OCI-LY1 (cell line): Measurements from ENCODE around the gene SSBP3.

Experiments
- H2AFZ ChIP-seq: fragments of 200-600 bp; sonication (generic), shearing (Covaris generic); 2 replicates; pipeline ENCODE4 v1.6.0; 2014; ENCODE audit warnings: antibody characterized with exemption, mild to moderate bottlenecking, low read length
- H3F3A ChIP-seq: fragments of 200-600 bp; sonication (generic), shearing (Covaris generic); 2 replicates; pipeline ENCODE4 v1.6.0; 2014; ENCODE audit warnings: mild to moderate bottlenecking, antibody characterized with exemption, low read length, moderate library complexity; ENCODE audit not compliant: insufficient read depth
- H3K27ac ChIP-seq: fragments of 200-600 bp; sonication (generic); 2 replicates; pipeline ENCODE4 v1.5.1; 2014; ENCODE audit warnings: low read length, mixed run types, mild to moderate bottlenecking, low read depth; ENCODE audit not compliant: poor library complexity, severe bottlenecking
- H3K27me3 ChIP-seq: fragments of 200-600 bp; sonication (generic); 2 replicates; pipeline ENCODE4 v1.6.0; 2014; ENCODE audit warnings: antibody characterized with exemption, mild to moderate bottlenecking, low read length, moderate library complexity; ENCODE audit not compliant: insufficient read depth
- H3K36me3 ChIP-seq: fragments of 200-600 bp; sonication (generic); 2 replicates; pipeline ENCODE4 v1.6.1; 2014; ENCODE audit warnings: mild to moderate bottlenecking, antibody characterized with exemption, low read length, moderate library complexity, mixed read lengths; ENCODE audit not compliant: insufficient read depth
- H3K4me1 ChIP-seq: fragments of 200-600 bp; sonication (generic); 2 replicates; pipeline ENCODE4 v1.5.1; 2014; ENCODE audit warnings: mild to moderate bottlenecking, low read length, moderate library complexity; ENCODE audit not compliant: insufficient read depth, severe bottlenecking
- H3K4me2 ChIP-seq: fragments of 200-600 bp; sonication (generic), shearing (Covaris generic); 2 replicates; pipeline ENCODE4 v1.6.1; 2014; ENCODE audit warnings: low read length
- H3K4me3 ChIP-seq: fragments of 200-600 bp; sonication (generic); 2 replicates; pipeline ENCODE4 v1.5.1; 2014; ENCODE audit warnings: low read length, low read depth, mild to moderate bottlenecking, mixed read lengths; ENCODE audit not compliant: poor library complexity, severe bottlenecking
- H3K79me2 ChIP-seq: fragments of 200-600 bp; shearing (Covaris generic); 2 replicates; pipeline ENCODE4 v1.6.1; 2016; ENCODE audit warnings: mixed run types, low read length, mixed read lengths; ENCODE audit not compliant: insufficient read depth
- H3K9ac ChIP-seq: fragments of 200-600 bp; sonication (generic), shearing (Covaris generic); 2 replicates; pipeline ENCODE4 v1.6.1; 2014; ENCODE audit warnings: mild to moderate bottlenecking, low read length, mixed read lengths
- H3K9me2 ChIP-seq: fragments of 200-600 bp; sonication (generic), shearing (Covaris generic); 2 replicates; pipeline ENCODE4 v1.6.1; 2014; ENCODE audit warnings: low read depth, mild to moderate bottlenecking, low read length, mixed read lengths
- H3K9me3 ChIP-seq: fragments of 200-600 bp; shearing (Covaris generic); 2 replicates; pipeline ENCODE4 v1.6.1; 2014; ENCODE audit warnings: low read length, mixed read lengths
- H4K20me1 ChIP-seq: fragments of 200-600 bp; sonication (generic), shearing (Covaris generic); 2 replicates; pipeline ENCODE4 v1.6.0; 2016; ENCODE audit warnings: mild to moderate bottlenecking, low read length; ENCODE audit not compliant: insufficient read depth
- EZH2 ChIP-seq: fragments of 200-600 bp; sonication (generic), shearing (Covaris generic); IDR thresholded peaks from 2 replicates; pipeline ENCODE4 v1.8.0; 2017; ENCODE audit warnings: borderline replicate concordance, mixed run types, mild to moderate bottlenecking, antibody characterized with exemption, low read length, moderate library complexity, mixed read lengths
- TF ChIP-seq, protein P1 (sequence below): fragments of 200-600 bp; sonication (generic), shearing (Covaris generic); IDR thresholded peaks from 2 replicates; pipeline ENCODE4 v1.5.1; 2017; ENCODE audit warnings: mild to moderate bottlenecking, antibody characterized with exemption, low read length, moderate library complexity, mixed read lengths

Gene SSBP3

GRCh38 chr1:54336116-54336515, 70.1 kb downstream of the SSBP3 start:
- no peaks in the 10 kb centered on the region for H3K36me3 ChIP-seq
- no peaks in the 10 kb centered on the region for H3K79me2 ChIP-seq
- no peak overlapping the region for H3K4me3 ChIP-seq
- H2AFZ ChIP-seq, result no peak overlapping the region
- H3K27me3 ChIP-seq, result 0 out of 2 replicates have a peak, but pooled peaks cover under 1% of the 10 kb centered on the region
- no peak overlapping the region for H3K27ac ChIP-seq
- H3K9ac ChIP-seq, result no peak overlapping the region
- H3K4me2 ChIP-seq, result no peak overlapping the region
- TF ChIP-seq EZH2, result no peak
- TF ChIP-seq, protein P1, sequence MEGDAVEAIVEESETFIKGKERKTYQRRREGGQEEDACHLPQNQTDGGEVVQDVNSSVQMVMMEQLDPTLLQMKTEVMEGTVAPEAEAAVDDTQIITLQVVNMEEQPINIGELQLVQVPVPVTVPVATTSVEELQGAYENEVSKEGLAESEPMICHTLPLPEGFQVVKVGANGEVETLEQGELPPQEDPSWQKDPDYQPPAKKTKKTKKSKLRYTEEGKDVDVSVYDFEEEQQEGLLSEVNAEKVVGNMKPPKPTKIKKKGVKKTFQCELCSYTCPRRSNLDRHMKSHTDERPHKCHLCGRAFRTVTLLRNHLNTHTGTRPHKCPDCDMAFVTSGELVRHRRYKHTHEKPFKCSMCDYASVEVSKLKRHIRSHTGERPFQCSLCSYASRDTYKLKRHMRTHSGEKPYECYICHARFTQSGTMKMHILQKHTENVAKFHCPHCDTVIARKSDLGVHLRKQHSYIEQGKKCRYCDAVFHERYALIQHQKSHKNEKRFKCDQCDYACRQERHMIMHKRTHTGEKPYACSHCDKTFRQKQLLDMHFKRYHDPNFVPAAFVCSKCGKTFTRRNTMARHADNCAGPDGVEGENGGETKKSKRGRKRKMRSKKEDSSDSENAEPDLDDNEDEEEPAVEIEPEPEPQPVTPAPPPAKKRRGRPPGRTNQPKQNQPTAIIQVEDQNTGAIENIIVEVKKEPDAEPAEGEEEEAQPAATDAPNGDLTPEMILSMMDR, result no peak
- H4K20me1 ChIP-seq, result no peaks in the 10 kb centered on the region
- no peaks in the 10 kb centered on the region for H3K9me3 ChIP-seq
- no peaks in the 10 kb centered on the region for H3F3A ChIP-seq
- no peaks in the 10 kb centered on the region for H3K9me2 ChIP-seq
- peaks cover 6% of the 10 kb centered on the region for H3K4me1 ChIP-seq

- Histone ChIP-seq H3K79me2 (no peaks in the 10 kb centered on the region), H3K36me3 (no peaks in the 10 kb centered on the region), H3K4me2 (no peak overlapping the region), H3F3A (no peaks in the 10 kb centered on the region), H3K27me3 (peaks cover 4% of the 10 kb centered on the region; the same call in 1 of the 2 replicates), H3K9me3 (no peaks in the 10 kb centered on the region), H3K27ac (no peak overlapping the region), H3K4me1 (peaks cover 10% of the 10 kb centered on the region), H2AFZ (no peak overlapping the region), H4K20me1 (no peaks in the 10 kb centered on the region), H3K9ac (no peak overlapping the region), H3K4me3 (no peak overlapping the region), H3K9me2 (no peaks in the 10 kb centered on the region)
- no peak for TF ChIP-seq EZH2
- TF ChIP-seq, protein P1, result no peak
Measured at GRCh38 chr1:54335755-54336108, 70.5 kb downstream of the SSBP3 start.

GRCh38 chr1:54335011-54335754, 71.0 kb downstream of the SSBP3 start:
- Histone ChIP-seq H2AFZ (no peak overlapping the region), H3K9ac (no peak overlapping the region)

More at GRCh38 chr1:54335011-54335754, 71.0 kb downstream of the SSBP3 start:
- H4K20me1 ChIP-seq, result no peaks in the 10 kb centered on the region
- no peak for TF ChIP-seq EZH2
- TF ChIP-seq, protein P1, result no peak
- H3K36me3 ChIP-seq, result no peaks in the 10 kb centered on the region
- no peak overlapping the region for H3K27ac ChIP-seq
- H3K4me1 ChIP-seq, result peaks cover 10% of the 10 kb centered on the region
- H3K4me3 ChIP-seq, result no peak overlapping the region
- no peaks in the 10 kb centered on the region for H3K79me2 ChIP-seq
- H3K9me3 ChIP-seq, result no peaks in the 10 kb centered on the region
- peaks cover 6% of the 10 kb centered on the region; the same call in 1 of the 2 replicates for H3K27me3 ChIP-seq
- no peaks in the 10 kb centered on the region for H3F3A ChIP-seq
- H3K9me2 ChIP-seq, result no peaks in the 10 kb centered on the region
- H3K4me2 ChIP-seq, result no peak overlapping the region
